ENCODE measurements around the gene AAR2. TPM values are rescaled to one million over a fixed set of nuclear protein-coding genes. Genes with fewer than 3 reads are reported as not detected.

Gene AAR2
- polyA plus RNA-seq, 1 donor from 2014 or later = 28.1 TPM

Other genes with a start within 250 kb of the AAR2 start
- gene EPB41L1, start 81.7 kb upstream of the AAR2 start, polyA plus RNA-seq = 38.2 and 57.8 TPM in 2 replicates
- 31.2 and 50.9 TPM in 2 replicates for gene DLGAP4, start 69.9 kb downstream of the AAR2 start, polyA plus RNA-seq

Data from neural cell (in vitro differentiated cells).